ENCODE measurements around the gene USP25. TPM values are rescaled to one million over a fixed set of nuclear protein-coding genes. Genes with fewer than 3 reads are reported as not detected.

USP25 gene
- total RNA-seq, 1 donor from 2014 or later: 45.2 TPM

DNA sequence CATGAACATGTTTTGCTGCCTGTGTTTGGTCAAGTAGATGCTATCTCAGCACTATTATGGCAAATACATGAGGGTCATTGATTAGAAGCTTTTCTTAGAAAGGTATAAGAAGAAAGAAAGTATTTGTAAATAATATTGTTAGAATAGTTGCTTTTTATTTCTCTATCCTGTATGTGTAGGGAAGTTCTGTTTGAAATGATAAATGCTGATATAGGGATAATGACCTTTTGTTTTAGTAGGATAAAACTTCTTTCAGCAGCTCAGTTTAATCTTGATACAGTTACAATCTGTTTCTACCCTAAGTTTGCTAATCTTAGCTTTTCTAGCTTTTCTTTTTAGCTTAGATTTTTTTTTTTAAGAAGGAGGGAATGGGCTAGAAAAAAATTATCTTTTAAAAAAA is 63.3 kb downstream of the USP25 start:
- Mint-ChIP-seq H3K27ac (ENCODE audit: unreplicated experiment) (no peak overlapping the region), H3K4me3 (ENCODE audit: unreplicated experiment) (no peak overlapping the region), H3K4me1 (ENCODE audit: unreplicated experiment) (peaks cover 48% of the 10 kb centered on the region)

DNA sequence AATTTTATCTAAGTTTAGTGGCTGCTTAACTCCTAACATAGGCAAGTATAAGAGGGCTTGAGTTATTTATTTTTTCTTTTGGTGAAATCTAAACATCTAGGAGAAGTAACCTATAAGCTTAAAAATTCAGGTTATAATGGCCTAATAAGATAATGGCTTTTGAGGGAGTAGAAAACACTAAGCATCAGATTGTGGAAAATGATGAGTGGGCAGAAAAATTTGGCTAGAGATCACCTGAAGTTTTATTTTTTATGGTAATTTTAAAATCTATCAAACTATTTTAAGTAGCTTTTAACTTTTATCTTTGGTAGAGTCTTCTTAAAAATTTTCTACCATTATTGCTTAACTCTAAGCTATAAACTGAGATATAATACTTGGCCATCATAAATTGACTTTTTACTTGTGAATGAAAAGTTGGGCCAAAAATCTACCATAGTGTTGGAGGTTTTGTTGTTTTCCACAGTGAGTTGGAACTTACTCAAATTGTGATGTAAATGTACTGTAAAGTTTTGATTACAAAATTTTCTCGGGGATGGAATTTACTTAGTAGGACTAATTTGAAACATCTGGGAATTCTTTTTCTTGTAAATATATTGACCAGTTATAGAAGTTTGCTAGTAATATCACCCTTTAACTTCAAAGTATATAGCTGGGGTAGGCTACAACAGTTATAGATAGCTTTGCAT is 63.9 kb downstream of the USP25 start:
- H3K4me3 Mint-ChIP-seq (ENCODE audit: unreplicated experiment): no peak overlapping the region
- DNase-seq (ENCODE audit: extremely low spot score, unreplicated experiment): no peak
- H3K27me3 Mint-ChIP-seq (ENCODE audit: unreplicated experiment): no peaks in the 10 kb centered on the region
- TF ChIP-seq, protein P1, sequence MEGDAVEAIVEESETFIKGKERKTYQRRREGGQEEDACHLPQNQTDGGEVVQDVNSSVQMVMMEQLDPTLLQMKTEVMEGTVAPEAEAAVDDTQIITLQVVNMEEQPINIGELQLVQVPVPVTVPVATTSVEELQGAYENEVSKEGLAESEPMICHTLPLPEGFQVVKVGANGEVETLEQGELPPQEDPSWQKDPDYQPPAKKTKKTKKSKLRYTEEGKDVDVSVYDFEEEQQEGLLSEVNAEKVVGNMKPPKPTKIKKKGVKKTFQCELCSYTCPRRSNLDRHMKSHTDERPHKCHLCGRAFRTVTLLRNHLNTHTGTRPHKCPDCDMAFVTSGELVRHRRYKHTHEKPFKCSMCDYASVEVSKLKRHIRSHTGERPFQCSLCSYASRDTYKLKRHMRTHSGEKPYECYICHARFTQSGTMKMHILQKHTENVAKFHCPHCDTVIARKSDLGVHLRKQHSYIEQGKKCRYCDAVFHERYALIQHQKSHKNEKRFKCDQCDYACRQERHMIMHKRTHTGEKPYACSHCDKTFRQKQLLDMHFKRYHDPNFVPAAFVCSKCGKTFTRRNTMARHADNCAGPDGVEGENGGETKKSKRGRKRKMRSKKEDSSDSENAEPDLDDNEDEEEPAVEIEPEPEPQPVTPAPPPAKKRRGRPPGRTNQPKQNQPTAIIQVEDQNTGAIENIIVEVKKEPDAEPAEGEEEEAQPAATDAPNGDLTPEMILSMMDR (IDR thresholded peaks at IDR 0.05): no peak
- peaks cover 15% of the 10 kb centered on the region for H3K36me3 Mint-ChIP-seq (ENCODE audit: unreplicated experiment)
- no peak overlapping the region for H3K27ac Mint-ChIP-seq (ENCODE audit: unreplicated experiment)
- H3K9me3 Mint-ChIP-seq (ENCODE audit: unreplicated experiment): no peaks in the 10 kb centered on the region
- H3K4me1 Mint-ChIP-seq (ENCODE audit: unreplicated experiment): peaks cover 46% of the 10 kb centered on the region

More for the DNA sequence above, 63.3 kb downstream of the USP25 start:
- Mint-ChIP-seq H3K9me3 (ENCODE audit: unreplicated experiment) (no peaks in the 10 kb centered on the region), H3K27me3 (ENCODE audit: unreplicated experiment) (no peaks in the 10 kb centered on the region), H3K36me3 (ENCODE audit: unreplicated experiment) (peaks cover 15% of the 10 kb centered on the region)
- TF ChIP-seq, protein P1 (IDR thresholded peaks at IDR 0.05): no peak
- no peak for DNase-seq (ENCODE audit: extremely low spot score, unreplicated experiment)

DNA sequence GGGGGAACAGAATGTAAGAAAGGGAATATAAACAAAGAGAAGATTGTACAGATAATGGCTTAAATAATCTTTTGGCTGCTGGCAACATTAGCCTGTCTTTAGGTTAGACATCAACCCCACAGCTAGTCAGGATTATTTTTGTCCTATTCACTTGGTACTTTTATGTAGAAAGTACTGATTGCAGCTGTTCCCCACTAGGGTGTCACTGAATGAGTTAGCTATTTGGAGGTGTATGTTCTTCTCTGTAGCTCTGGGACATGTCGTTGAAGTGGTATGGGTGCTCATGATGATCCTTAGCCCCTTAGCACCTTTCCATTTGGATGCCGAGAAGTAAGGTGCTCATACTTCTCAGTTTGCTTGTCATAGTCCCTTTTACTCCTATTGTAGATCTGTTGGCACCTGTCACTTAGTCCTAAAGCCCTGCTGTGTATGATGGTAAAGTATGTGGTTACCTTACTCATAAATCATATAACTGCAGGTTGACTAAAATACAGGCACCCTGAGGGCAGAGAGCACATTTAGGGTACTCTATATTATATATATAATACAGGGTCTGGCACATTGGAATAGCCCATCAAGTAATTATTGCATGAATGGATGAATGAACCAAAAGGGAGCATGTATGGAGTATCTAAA is 64.6 kb downstream of the USP25 start:
- Mint-ChIP-seq H3K27ac (ENCODE audit: unreplicated experiment) (no peak overlapping the region), H3K4me1 (ENCODE audit: unreplicated experiment) (peaks cover 44% of the 10 kb centered on the region), H3K36me3 (ENCODE audit: unreplicated experiment) (peaks cover 15% of the 10 kb centered on the region), H3K27me3 (ENCODE audit: unreplicated experiment) (no peaks in the 10 kb centered on the region), H3K9me3 (ENCODE audit: unreplicated experiment) (no peaks in the 10 kb centered on the region), H3K4me3 (ENCODE audit: unreplicated experiment) (no peak overlapping the region)
- TF ChIP-seq, protein P1 (IDR thresholded peaks at IDR 0.05): no peak
- no peak for DNase-seq (ENCODE audit: extremely low spot score, unreplicated experiment)

DNA sequence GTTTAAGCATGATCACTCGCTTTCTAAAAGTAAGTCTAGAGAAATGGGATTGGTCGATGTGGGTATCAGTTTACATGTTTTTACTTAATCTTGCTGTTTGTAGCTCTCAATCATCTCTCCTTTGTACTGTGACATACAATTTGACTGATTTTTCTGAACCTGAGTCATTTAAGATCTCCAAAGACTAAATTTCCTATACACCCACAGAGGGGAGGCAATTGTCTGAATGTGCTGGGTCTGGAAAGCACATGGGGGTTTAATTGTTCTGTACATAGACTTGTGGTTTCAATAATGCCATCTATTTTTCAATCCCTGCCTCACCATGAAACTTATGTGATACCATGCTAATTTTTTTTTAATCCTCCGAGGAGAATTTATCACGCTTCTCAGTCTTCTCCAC is 65.8 kb downstream of the USP25 start:
- Mint-ChIP-seq H3K27ac (ENCODE audit: unreplicated experiment) (no peak overlapping the region), H3K36me3 (ENCODE audit: unreplicated experiment) (peaks cover 18% of the 10 kb centered on the region), H3K4me1 (ENCODE audit: unreplicated experiment) (peaks cover 39% of the 10 kb centered on the region), H3K9me3 (ENCODE audit: unreplicated experiment) (no peaks in the 10 kb centered on the region), H3K4me3 (ENCODE audit: unreplicated experiment) (no peak overlapping the region), H3K27me3 (ENCODE audit: unreplicated experiment) (no peaks in the 10 kb centered on the region)
- no peak for DNase-seq (ENCODE audit: extremely low spot score, unreplicated experiment)
- TF ChIP-seq, protein P1 (IDR thresholded peaks at IDR 0.05): no peak

DNA sequence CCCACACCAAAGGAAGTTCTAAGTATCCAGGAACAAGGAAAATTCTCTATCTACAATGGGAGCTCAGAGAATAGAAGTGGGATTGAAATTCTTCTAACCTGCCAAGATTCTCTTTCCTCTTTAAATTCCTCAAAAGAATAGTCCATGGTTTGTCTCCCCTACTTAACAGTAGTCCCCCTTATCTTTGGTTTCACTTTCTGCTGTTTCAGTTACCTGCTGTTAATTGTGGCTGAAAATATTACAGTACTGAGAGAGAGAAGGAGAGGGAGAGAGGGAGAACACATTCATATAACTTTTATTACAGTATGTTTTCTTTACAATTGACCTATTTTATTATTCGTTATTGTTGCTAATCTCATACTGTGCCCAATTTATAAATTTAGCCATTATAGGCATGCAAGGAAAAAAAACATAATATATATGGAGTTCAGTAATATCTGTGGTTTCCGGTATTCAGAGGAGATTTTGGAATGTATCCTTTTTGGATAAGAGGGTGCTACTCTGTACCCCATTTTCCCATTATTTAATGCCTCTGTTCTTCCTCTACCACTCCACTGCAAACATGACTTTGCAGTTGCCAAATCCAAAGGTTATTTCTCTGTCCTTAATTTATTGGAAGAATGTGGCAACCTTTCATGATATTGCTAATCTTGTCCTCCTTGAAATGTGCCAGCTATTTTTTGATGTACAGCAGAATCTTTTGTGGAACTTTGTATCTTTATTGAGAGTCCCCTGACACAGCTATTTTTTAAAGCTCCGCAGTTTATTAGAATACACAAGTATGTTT is 68.0 kb downstream of the USP25 start:
- H3K4me3 Mint-ChIP-seq (ENCODE audit: unreplicated experiment): no peak overlapping the region
- peaks cover 38% of the 10 kb centered on the region for H3K4me1 Mint-ChIP-seq (ENCODE audit: unreplicated experiment)
- peak overlapping the region; percentile 40 for H3K27ac Mint-ChIP-seq (ENCODE audit: unreplicated experiment)
- no peak for DNase-seq (ENCODE audit: extremely low spot score, unreplicated experiment)
- H3K9me3 Mint-ChIP-seq (ENCODE audit: unreplicated experiment): peaks cover 4% of the 10 kb centered on the region
- TF ChIP-seq, protein P1 (IDR thresholded peaks at IDR 0.05): no peak
- H3K27me3 Mint-ChIP-seq (ENCODE audit: unreplicated experiment): no peaks in the 10 kb centered on the region
- peaks cover 22% of the 10 kb centered on the region for H3K36me3 Mint-ChIP-seq (ENCODE audit: unreplicated experiment)
